Smooth muscle cell (in vitro differentiated cells): ENCODE data around the gene PLD1. TPM values are rescaled to one million over a fixed set of nuclear protein-coding genes. Genes with fewer than 3 reads are reported as not detected.

Source experiments
- DNase-seq: peaks from one replicate; lab custom pipeline; 2025; ENCODE audit not compliant: unreplicated experiment; lab: John Stamatoyannopoulos, UW
- H2AFZ ChIP-seq: fragments of 200-600 bp; sonication (generic); 2 replicates; pipeline ENCODE4 v1.6.0; 2016; ENCODE audit warnings: antibody characterized with exemption, low read depth, mild to moderate bottlenecking
- H3F3A ChIP-seq: fragments of 200-600 bp; sonication (generic); 2 replicates; pipeline ENCODE4 v1.6.0; 2017; ENCODE audit warnings: antibody characterized with exemption, low read depth
- H3K27ac ChIP-seq: fragments of 200-600 bp; sonication (generic); 2 replicates; pipeline ENCODE4 v1.5.1; 2016; ENCODE audit warnings: low read depth, mild to moderate bottlenecking
- H3K27me3 ChIP-seq: fragments of 200-600 bp; sonication (generic); 2 replicates; pipeline ENCODE4 v1.6.1; 2016; ENCODE audit warnings: low read depth, mild to moderate bottlenecking
- H3K36me3 ChIP-seq: fragments of 200-600 bp; sonication (generic); 2 replicates; pipeline ENCODE4 v1.5.1; 2016; ENCODE audit warnings: low read depth
- H3K4me1 ChIP-seq: fragments of 200-600 bp; sonication (generic); 2 replicates; pipeline ENCODE4 v1.5.1; 2016; ENCODE audit warnings: low read depth
- H3K4me2 ChIP-seq: fragments of 200-600 bp; sonication (generic); 2 replicates; pipeline ENCODE4 v1.6.0; 2016; ENCODE audit warnings: mild to moderate bottlenecking
- H3K4me3 ChIP-seq: fragments of 200-600 bp; sonication (generic); 2 replicates; pipeline ENCODE4 v1.5.1; 2016; ENCODE audit warnings: mild to moderate bottlenecking
- H3K79me2 ChIP-seq: fragments of 200-600 bp; sonication (generic); 2 replicates; pipeline ENCODE4 v1.6.0; 2016; ENCODE audit warnings: low read depth, mild to moderate bottlenecking
- H3K9ac ChIP-seq: fragments of 200-600 bp; sonication (generic); 2 replicates; pipeline ENCODE4 v1.6.0; 2016; ENCODE audit warnings: low read depth
- H3K9me3 ChIP-seq: fragments of 200-600 bp; sonication (generic); replicated peaks from 2 replicates; pipeline ENCODE4 v1.5.1; 2016; ENCODE audit warnings: low read depth
- H4K20me1 ChIP-seq: fragments of 200-600 bp; sonication (generic); 2 replicates; pipeline ENCODE4 v1.6.0; 2016; ENCODE audit warnings: low read depth
- CTCF ChIP-seq: fragments of 200-600 bp; sonication (generic); IDR thresholded peaks from 2 replicates; pipeline ENCODE4 v1.5.1; 2017; ENCODE audit warnings: borderline replicate concordance, mild to moderate bottlenecking, antibody characterized with exemption; ENCODE audit not compliant: insufficient read depth, poor library complexity, severe bottlenecking
- WGBS: methylation state at CpG from one replicate; pipeline ENCODE4 v1.1.7; 2016; ENCODE audit warnings: low lambda C conversion rate; 5-methylcytosine and 5-hydroxymethylcytosine counted together
- polyA plus RNA-seq: library from polyadenylated mRNA; unstranded; fragments of >200 nt; fragmentation: Nextera tagmentation; extraction: Ambion mirVana; gene quantifications from 2 replicates; pipeline ENCODE4 v1.2.1, GENCODE V29; 2016
- total RNA-seq: library from RNA; depleted of rRNA; stranded (reverse); fragments of >200 nt; gene quantifications from 2 replicates; pipeline ENCODE4 v1.2.3, GENCODE V29; 2014

PLD1 gene
- total and polyA plus RNA-seq, 2 experiments from 2014 or later = 15.2 to 36.1 TPM

DNA sequence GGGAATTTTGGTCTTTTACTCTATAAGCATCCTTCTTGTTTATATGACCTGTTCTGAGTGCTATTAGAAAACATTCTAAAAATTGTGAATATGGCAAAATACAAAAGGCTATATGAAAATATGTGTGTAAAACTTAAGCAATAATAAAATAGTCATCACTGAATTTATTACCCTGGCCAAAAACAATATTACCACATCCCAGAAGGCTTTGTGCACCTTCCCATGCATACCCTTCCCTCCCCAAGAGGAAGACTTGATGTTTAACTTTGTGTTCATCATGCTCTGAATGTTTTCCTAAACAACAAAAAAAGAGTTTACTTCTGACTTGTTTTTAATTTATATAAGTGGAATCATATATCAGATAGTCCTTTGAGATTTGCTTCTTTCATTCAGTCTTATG is 195.0 kb downstream of the PLD1 start:
- H4K20me1 ChIP-seq = no peaks in the 10 kb centered on the region
- no peaks in the 10 kb centered on the region for H3F3A ChIP-seq
- no peak for TF ChIP-seq CTCF
- no peaks in the 10 kb centered on the region for H3K9me3 ChIP-seq
- H3K27me3 ChIP-seq = no peaks in the 10 kb centered on the region
- H3K4me2 ChIP-seq = no peak overlapping the region
- no peak overlapping the region for H3K4me3 ChIP-seq
- no peaks in the 10 kb centered on the region for H3K36me3 ChIP-seq
- no peak overlapping the region for H3K9ac ChIP-seq
- H3K27ac ChIP-seq = peak overlapping the region; percentile 34
- peaks cover 4% of the 10 kb centered on the region for H3K4me1 ChIP-seq
- DNase-seq = no peak
- H2AFZ ChIP-seq = no peak overlapping the region
- H3K79me2 ChIP-seq = no peaks in the 10 kb centered on the region

- H3K9ac ChIP-seq = no peak overlapping the region
- no peak for DNase-seq
- 23% methylated on average over 11 of the region's 11 CpGs for WGBS
- no peaks in the 10 kb centered on the region for H3K79me2 ChIP-seq
- TF ChIP-seq CTCF = peak; percentile 65
- H3K27ac ChIP-seq = peak overlapping the region; percentile 34
- no peaks in the 10 kb centered on the region for H4K20me1 ChIP-seq
- no peaks in the 10 kb centered on the region for H3K9me3 ChIP-seq
- H3K4me3 ChIP-seq = no peak overlapping the region
- H3K36me3 ChIP-seq = no peaks in the 10 kb centered on the region
- no peaks in the 10 kb centered on the region for H3K27me3 ChIP-seq
- H3K4me2 ChIP-seq = peak overlapping the region; percentile 30
- no peaks in the 10 kb centered on the region for H3F3A ChIP-seq
- peaks cover 4% of the 10 kb centered on the region for H3K4me1 ChIP-seq
- H2AFZ ChIP-seq = no peak overlapping the region
Observed at GRCh38 chr3:171614318-171614921, 195.9 kb downstream of the PLD1 start.

- H2AFZ ChIP-seq = no peak overlapping the region
- H3K9me3 ChIP-seq = no peaks in the 10 kb centered on the region
- no peak overlapping the region for H3K4me2 ChIP-seq
- H3K4me1 ChIP-seq = peaks cover 4% of the 10 kb centered on the region
- no peak for TF ChIP-seq CTCF
- no peaks in the 10 kb centered on the region for H3K79me2 ChIP-seq
- no peaks in the 10 kb centered on the region for H3K36me3 ChIP-seq
- no peak overlapping the region for H3K9ac ChIP-seq
- H4K20me1 ChIP-seq = peaks cover 8% of the 10 kb centered on the region
- H3K27me3 ChIP-seq = no peaks in the 10 kb centered on the region
- no peak overlapping the region for H3K4me3 ChIP-seq
- no peak for DNase-seq
- WGBS = 96% methylated on average over 1 of the region's 1 CpG
- no peaks in the 10 kb centered on the region for H3F3A ChIP-seq
- no peak overlapping the region for H3K27ac ChIP-seq
Observed at GRCh38 chr3:171607452-171607851, 202.8 kb downstream of the PLD1 start.

DNA sequence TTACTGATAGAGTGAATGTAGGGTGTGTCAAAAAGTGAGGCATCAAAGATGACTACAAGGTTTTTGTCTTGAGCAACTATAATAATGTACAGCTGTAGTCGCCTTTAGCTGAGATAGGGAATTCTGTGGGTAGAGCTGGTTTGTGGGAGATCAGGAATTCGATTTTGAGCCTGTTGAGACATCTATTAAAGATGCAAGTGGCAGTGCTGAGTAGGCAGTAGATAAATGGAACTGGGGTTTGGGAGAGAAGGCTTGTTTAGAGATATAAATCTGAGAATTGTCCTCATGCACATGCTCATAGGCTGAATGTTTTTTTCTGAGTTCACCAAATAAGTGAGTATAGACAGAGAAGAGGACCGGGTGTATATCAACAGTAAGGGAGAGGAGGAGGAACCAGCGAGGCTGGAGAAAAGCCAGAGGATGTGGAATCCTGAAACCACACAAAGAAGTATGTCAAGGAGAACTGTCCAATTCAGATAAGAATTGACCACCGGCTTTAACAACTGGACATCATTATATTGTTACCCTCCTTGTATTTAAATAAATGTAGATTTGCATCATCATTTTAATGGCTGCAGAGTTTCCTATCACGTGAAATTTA is 204.0 kb downstream of the PLD1 start:
- Histone ChIP-seq H3F3A (no peaks in the 10 kb centered on the region), H3K4me3 (no peak overlapping the region), H3K9ac (no peak overlapping the region), H3K27me3 (no peaks in the 10 kb centered on the region), H3K4me2 (peak overlapping the region; percentile 28), H3K4me1 (peaks cover 4% of the 10 kb centered on the region), H3K9me3 (no peaks in the 10 kb centered on the region), H2AFZ (no peak overlapping the region), H3K27ac (no peak overlapping the region), H3K36me3 (no peaks in the 10 kb centered on the region), H4K20me1 (peaks cover 8% of the 10 kb centered on the region), H3K79me2 (no peaks in the 10 kb centered on the region)
- 60% methylated on average over 6 of the region's 6 CpGs for WGBS
- TF ChIP-seq CTCF = no peak
- no peak for DNase-seq
